Left lung (tissue), 10 donors: ENCODE data around the gene ALPI. TPM values are rescaled to one million over a fixed set of nuclear protein-coding genes. Genes with fewer than 3 reads are reported as not detected.
"Not testable (repeated sequence)": the region's sequence is repeated elsewhere in the genome, so short reads cannot be mapped to it uniquely, and the experiment has no call there.

ENCODE experiments used
- ATAC-seq: fragments of 200-7000 bp; cut with Tn5 transposase; one replicate; pipeline ENCODE4 v1.9.1; 2020; ENCODE audit warnings: moderate library complexity
- DNase-seq, 4 donors: peaks; one replicate each; pipeline ENCODE4 v3.0.0-alpha.2; 2013 to 2020
- H3K27ac ChIP-seq, 2 donors: fragments of 200-600 bp; sonication (generic) in 1 of 2; one replicate each; pipeline versions ENCODE4 v1.5.0 to v1.8.0; 2020 to 2021
- H3K27me3 ChIP-seq, 2 donors: fragments of 200-600 bp; sonication (generic) in 1 of 2; one replicate each; pipeline versions ENCODE4 v1.5.0 to v1.8.0; 2020 to 2021
- H3K36me3 ChIP-seq, 2 donors: fragments of 200-600 bp; sonication (generic) in 1 of 2; one replicate each; pipeline versions ENCODE4 v1.5.0 to v1.8.0; 2020 to 2021
- H3K4me1 ChIP-seq, 2 donors: fragments of 200-600 bp; one replicate each; pipeline ENCODE4 v1.8.0; 2021
- H3K4me3 ChIP-seq, 2 donors: fragments of 200-600 bp; sonication (generic) in 1 of 2; one replicate each; pipeline versions ENCODE4 v1.5.0 to v1.8.0; 2020 to 2021; ENCODE audit warnings: mild to moderate bottlenecking in 1 of 2
- H3K9me3 ChIP-seq, 2 donors: fragments of 200-600 bp; sonication (generic) in 1 of 2; one replicate each; pipeline versions ENCODE4 v1.5.0 to v1.8.0; 2020 to 2021
- intact Hi-C, 2 donors: fragments of 100-400 bp; cut with DNase I; formaldehyde crosslinking; loops; one replicate each; pipeline versions ENCODE4 v1.11.2 to v1.14.2; 2022
- polyA plus RNA-seq, 6 donors: library from polyadenylated mRNA; unstranded; fragments of 120-200 nt; gene quantifications; one replicate each; pipeline ENCODE4 v1.2.1, GENCODE V29; 2013; ENCODE audit not compliant: insufficient read length in 6 of 6
- total RNA-seq, 2 donors: library from RNA; stranded (reverse); fragmentation: NEBNext Ultra II Directional; extraction: Animal tissue kit (Norgen Biotek cat#: 25700); gene quantifications; one replicate each; pipeline ENCODE4 v1.2.1, GENCODE V29; 2021
- TF ChIP-seq, protein P1 (sequence below), 2 donors: fragments of 200-600 bp; sonication (generic) in 1 of 2; IDR thresholded peaks; one replicate each; pipeline versions ENCODE4 v1.5.0 to v1.8.0; 2021; ENCODE audit warnings: antibody characterized with exemption in 2 of 2
- donor health status: DM: no; HTN: yes; CAD: no.
- donor health status: DM: no; HTN: no; CAD: no.

ALPI gene
- total and polyA plus RNA-seq, 8 donors, result not detected

GRCh38 chr2:232422051-232422450 lies 33.9 kb upstream of the ALPI start:
- H3K27ac ChIP-seq, result no peak overlapping the region
- ATAC-seq (no peak), DNase-seq (peak in 1 of 4 donors; percentile 43)
- TF ChIP-seq, protein P1, sequence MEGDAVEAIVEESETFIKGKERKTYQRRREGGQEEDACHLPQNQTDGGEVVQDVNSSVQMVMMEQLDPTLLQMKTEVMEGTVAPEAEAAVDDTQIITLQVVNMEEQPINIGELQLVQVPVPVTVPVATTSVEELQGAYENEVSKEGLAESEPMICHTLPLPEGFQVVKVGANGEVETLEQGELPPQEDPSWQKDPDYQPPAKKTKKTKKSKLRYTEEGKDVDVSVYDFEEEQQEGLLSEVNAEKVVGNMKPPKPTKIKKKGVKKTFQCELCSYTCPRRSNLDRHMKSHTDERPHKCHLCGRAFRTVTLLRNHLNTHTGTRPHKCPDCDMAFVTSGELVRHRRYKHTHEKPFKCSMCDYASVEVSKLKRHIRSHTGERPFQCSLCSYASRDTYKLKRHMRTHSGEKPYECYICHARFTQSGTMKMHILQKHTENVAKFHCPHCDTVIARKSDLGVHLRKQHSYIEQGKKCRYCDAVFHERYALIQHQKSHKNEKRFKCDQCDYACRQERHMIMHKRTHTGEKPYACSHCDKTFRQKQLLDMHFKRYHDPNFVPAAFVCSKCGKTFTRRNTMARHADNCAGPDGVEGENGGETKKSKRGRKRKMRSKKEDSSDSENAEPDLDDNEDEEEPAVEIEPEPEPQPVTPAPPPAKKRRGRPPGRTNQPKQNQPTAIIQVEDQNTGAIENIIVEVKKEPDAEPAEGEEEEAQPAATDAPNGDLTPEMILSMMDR (IDR thresholded peaks at IDR 0.05), result no peak
- peaks cover 43 to 74% of the 10 kb centered on the region in 2 donors for H3K27me3 ChIP-seq
- H3K9me3 ChIP-seq, result peaks cover 0 to 7% of the 10 kb centered on the region in 2 donors
- no peaks in the 10 kb centered on the region for H3K36me3 ChIP-seq
- intact Hi-C loops, result no loop called here
- H3K4me1 ChIP-seq, result peaks cover 6 to 27% of the 10 kb centered on the region in 2 donors
- no peak overlapping the region for H3K4me3 ChIP-seq

- peaks cover 6 to 27% of the 10 kb centered on the region in 2 donors for H3K4me1 ChIP-seq
- peaks cover 39 to 70% of the 10 kb centered on the region in 2 donors for H3K27me3 ChIP-seq
- H3K9me3 ChIP-seq, H3K4me3 ChIP-seq, intact Hi-C loops, ATAC-seq, DNase-seq, H3K27ac ChIP-seq, H3K36me3 ChIP-seq: not testable (repeated sequence)
These were observed 33.0 kb upstream of the ALPI start for GRCh38 chr2:232422996-232423395.

DNA sequence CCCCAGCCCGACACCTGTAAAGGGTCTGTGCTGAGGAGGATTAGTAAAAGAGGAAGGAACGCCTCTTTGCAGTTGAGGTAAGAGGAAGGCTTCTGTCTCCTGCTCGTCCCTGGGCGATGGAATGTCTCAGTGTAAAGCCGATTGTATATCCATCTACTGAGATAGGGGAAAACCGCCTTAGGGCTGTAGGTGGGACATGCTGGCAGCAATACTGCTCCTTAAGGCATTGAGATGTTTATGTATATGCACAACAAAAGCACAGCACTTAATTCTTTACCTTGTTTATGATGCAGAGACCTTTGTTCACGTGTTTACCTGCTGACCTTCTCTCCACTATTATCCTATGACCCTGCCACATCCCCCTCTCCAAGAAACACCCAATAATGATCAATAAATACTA lies 32.5 kb upstream of the ALPI start:
- H3K27me3 ChIP-seq, result peaks cover 35 to 66% of the 10 kb centered on the region in 2 donors
- DNase-seq, result peak in 1 of 4 donors; percentile 1
- intact Hi-C loops, result not testable (repeated sequence)

GRCh38 chr2:232431705-232432590 lies 24.0 kb upstream of the ALPI start:
- ATAC-seq (no peak), DNase-seq (peak in 1 of 4 donors; percentile 62)
- Histone ChIP-seq H3K27me3 (peaks cover 0 to 6% of the 10 kb centered on the region in 2 donors), H3K9me3 (no peaks in the 10 kb centered on the region), H3K36me3 (no peaks in the 10 kb centered on the region), H3K4me3 (no peak overlapping the region), H3K4me1 (no peaks in the 10 kb centered on the region), H3K27ac (no peak overlapping the region)
- TF ChIP-seq, protein P1 (IDR thresholded peaks at IDR 0.05), result no peak
- intact Hi-C loops, result loop anchor here in 1 of 2 donors (10.0 kb wide), 1 partner anchor 517 kb away; no protein-coding TSS in a partner anchor

More for the DNA sequence above, 32.5 kb upstream of the ALPI start:
- H3K27ac ChIP-seq, H3K36me3 ChIP-seq, H3K9me3 ChIP-seq, H3K4me3 ChIP-seq, ATAC-seq: not testable (repeated sequence)
- H3K4me1 ChIP-seq, result peaks cover 6 to 26% of the 10 kb centered on the region in 2 donors

GRCh38 chr2:232432598-232433184 lies 23.3 kb upstream of the ALPI start:
- DNase-seq (peak in 1 of 4 donors; percentile 68), ATAC-seq (no peak)
- intact Hi-C loops, result loop anchor here in 1 of 2 donors (10.0 kb wide), 1 partner anchor 518 kb away; no protein-coding TSS in a partner anchor
- Histone ChIP-seq H3K9me3 (no peaks in the 10 kb centered on the region), H3K4me1 (no peaks in the 10 kb centered on the region), H3K4me3 (no peak overlapping the region), H3K27ac (no peak overlapping the region), H3K36me3 (no peaks in the 10 kb centered on the region), H3K27me3 (no peaks in the 10 kb centered on the region)
- TF ChIP-seq, protein P1 (IDR thresholded peaks at IDR 0.05), result no peak

DNA sequence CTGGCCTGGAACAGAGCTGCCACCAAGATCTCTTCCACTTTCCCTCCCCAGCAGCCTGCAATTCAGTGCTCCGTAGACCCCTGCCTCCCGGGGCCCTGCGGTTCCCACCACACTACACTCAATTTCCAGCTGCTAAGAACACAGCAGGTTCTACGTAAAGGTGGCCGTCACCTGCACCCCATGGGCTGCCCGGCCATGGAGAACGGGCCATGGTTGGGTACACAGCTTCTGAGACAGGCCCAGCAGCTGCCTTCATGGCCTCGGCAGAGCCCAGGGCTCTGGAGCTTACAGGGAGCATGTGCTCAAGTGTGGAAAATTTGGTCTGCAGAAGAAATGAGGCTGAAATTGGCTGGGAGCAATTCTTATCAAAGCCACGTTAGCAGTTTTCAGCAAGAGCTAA lies 22.3 kb upstream of the ALPI start:
- not testable (repeated sequence) for ATAC-seq, H3K27me3 ChIP-seq, H3K36me3 ChIP-seq, H3K9me3 ChIP-seq, H3K4me1 ChIP-seq, H3K27ac ChIP-seq, H3K4me3 ChIP-seq
- peak in 1 of 4 donors; percentile 32 for DNase-seq
- intact Hi-C loops, result loop anchor here in 1 of 2 donors (10.0 kb wide), 1 partner anchor 519 kb away; no protein-coding TSS in a partner anchor
